ENCODE results near the gene EIF1AD. TPM values are rescaled to one million over a fixed set of nuclear protein-coding genes. Genes with fewer than 3 reads are reported as not detected.

EIF1AD gene
- total and polyA plus RNA-seq, 2 of the 8 experiments (the other 6 are each of a cell fraction or from before 2014, with no cell fraction given) = 32.6 to 39.9 TPM

GRCh38 chr11:65954771-65955170 lies 47.2 kb downstream of the EIF1AD start (continued):
- TF ChIP-seq, protein P1, sequence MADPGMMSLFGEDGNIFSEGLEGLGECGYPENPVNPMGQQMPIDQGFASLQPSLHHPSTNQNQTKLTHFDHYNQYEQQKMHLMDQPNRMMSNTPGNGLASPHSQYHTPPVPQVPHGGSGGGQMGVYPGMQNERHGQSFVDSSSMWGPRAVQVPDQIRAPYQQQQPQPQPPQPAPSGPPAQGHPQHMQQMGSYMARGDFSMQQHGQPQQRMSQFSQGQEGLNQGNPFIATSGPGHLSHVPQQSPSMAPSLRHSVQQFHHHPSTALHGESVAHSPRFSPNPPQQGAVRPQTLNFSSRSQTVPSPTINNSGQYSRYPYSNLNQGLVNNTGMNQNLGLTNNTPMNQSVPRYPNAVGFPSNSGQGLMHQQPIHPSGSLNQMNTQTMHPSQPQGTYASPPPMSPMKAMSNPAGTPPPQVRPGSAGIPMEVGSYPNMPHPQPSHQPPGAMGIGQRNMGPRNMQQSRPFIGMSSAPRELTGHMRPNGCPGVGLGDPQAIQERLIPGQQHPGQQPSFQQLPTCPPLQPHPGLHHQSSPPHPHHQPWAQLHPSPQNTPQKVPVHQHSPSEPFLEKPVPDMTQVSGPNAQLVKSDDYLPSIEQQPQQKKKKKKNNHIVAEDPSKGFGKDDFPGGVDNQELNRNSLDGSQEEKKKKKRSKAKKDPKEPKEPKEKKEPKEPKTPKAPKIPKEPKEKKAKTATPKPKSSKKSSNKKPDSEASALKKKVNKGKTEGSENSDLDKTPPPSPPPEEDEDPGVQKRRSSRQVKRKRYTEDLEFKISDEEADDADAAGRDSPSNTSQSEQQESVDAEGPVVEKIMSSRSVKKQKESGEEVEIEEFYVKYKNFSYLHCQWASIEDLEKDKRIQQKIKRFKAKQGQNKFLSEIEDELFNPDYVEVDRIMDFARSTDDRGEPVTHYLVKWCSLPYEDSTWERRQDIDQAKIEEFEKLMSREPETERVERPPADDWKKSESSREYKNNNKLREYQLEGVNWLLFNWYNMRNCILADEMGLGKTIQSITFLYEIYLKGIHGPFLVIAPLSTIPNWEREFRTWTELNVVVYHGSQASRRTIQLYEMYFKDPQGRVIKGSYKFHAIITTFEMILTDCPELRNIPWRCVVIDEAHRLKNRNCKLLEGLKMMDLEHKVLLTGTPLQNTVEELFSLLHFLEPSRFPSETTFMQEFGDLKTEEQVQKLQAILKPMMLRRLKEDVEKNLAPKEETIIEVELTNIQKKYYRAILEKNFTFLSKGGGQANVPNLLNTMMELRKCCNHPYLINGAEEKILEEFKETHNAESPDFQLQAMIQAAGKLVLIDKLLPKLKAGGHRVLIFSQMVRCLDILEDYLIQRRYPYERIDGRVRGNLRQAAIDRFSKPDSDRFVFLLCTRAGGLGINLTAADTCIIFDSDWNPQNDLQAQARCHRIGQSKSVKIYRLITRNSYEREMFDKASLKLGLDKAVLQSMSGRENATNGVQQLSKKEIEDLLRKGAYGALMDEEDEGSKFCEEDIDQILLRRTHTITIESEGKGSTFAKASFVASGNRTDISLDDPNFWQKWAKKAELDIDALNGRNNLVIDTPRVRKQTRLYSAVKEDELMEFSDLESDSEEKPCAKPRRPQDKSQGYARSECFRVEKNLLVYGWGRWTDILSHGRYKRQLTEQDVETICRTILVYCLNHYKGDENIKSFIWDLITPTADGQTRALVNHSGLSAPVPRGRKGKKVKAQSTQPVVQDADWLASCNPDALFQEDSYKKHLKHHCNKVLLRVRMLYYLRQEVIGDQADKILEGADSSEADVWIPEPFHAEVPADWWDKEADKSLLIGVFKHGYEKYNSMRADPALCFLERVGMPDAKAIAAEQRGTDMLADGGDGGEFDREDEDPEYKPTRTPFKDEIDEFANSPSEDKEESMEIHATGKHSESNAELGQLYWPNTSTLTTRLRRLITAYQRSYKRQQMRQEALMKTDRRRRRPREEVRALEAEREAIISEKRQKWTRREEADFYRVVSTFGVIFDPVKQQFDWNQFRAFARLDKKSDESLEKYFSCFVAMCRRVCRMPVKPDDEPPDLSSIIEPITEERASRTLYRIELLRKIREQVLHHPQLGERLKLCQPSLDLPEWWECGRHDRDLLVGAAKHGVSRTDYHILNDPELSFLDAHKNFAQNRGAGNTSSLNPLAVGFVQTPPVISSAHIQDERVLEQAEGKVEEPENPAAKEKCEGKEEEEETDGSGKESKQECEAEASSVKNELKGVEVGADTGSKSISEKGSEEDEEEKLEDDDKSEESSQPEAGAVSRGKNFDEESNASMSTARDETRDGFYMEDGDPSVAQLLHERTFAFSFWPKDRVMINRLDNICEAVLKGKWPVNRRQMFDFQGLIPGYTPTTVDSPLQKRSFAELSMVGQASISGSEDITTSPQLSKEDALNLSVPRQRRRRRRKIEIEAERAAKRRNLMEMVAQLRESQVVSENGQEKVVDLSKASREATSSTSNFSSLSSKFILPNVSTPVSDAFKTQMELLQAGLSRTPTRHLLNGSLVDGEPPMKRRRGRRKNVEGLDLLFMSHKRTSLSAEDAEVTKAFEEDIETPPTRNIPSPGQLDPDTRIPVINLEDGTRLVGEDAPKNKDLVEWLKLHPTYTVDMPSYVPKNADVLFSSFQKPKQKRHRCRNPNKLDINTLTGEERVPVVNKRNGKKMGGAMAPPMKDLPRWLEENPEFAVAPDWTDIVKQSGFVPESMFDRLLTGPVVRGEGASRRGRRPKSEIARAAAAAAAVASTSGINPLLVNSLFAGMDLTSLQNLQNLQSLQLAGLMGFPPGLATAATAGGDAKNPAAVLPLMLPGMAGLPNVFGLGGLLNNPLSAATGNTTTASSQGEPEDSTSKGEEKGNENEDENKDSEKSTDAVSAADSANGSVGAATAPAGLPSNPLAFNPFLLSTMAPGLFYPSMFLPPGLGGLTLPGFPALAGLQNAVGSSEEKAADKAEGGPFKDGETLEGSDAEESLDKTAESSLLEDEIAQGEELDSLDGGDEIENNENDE (IDR thresholded peaks at IDR 0.05; ENCODE audit: insufficient replicate concordance, low read length) = no peak
- no peak for TF ChIP-seq CHD2 (IDR thresholded peaks at IDR 0.05; ENCODE audit: low read length)

Measured in H1 (cell line).